Activated CD4-positive, alpha-beta T cell treated with anti-CD3 and anti-CD28 coated beads, Interleukin-2, Interleukin-4, amounts not matched to agents 100 ng/mL and 50 ng/mL, durations not matched to agents 16 hours and 8 hours (primary cell): ENCODE measurements around the gene C2CD2.
"Not testable (repeated sequence)": the region's sequence is repeated elsewhere in the genome, so short reads cannot be mapped to it uniquely, and the experiment has no call there.

ENCODE experiments used
- DNase-seq: peaks from one replicate; pipeline ENCODE4 v3.0.0-alpha.2; 2020; ENCODE audit warnings: low spot score

C2CD2 gene

DNA sequence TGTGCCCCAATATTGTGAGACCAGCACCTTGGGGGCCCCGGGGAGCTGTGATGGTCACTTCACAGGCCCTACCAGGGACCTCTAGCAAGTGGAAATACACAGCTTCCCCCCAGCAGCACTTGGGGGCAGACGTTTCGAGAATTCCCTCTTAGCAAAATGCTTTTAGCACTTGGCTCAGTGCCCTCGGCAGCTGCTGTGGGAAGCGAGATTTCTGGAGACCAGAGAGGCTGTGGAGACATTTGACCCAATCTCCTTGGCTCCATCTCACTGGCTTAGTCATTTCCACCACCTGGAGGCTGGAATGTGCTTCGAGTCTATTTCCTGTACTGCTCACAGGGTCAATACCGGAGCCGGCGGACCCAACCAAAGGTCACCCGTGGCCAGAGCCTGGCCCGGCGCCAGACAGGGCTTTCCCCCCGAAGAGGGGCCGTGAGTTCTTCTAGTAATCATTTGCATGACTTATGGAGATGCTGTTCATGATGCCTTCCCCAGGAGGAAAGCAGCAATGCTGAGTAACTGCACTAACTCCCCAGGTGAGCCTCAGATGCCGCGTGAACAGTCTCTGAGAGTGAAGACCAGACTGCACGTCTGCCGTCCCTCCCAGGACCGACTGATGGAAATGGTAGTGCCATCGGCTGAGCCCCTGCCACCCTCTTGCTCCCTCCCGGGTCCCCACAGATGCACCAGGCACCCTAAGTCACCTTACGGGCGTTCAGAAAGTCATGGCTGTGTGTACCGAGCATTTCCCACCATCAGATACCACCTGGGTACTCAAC lies 4.4 kb upstream of the C2CD2 start:
- no peak for DNase-seq

DNA sequence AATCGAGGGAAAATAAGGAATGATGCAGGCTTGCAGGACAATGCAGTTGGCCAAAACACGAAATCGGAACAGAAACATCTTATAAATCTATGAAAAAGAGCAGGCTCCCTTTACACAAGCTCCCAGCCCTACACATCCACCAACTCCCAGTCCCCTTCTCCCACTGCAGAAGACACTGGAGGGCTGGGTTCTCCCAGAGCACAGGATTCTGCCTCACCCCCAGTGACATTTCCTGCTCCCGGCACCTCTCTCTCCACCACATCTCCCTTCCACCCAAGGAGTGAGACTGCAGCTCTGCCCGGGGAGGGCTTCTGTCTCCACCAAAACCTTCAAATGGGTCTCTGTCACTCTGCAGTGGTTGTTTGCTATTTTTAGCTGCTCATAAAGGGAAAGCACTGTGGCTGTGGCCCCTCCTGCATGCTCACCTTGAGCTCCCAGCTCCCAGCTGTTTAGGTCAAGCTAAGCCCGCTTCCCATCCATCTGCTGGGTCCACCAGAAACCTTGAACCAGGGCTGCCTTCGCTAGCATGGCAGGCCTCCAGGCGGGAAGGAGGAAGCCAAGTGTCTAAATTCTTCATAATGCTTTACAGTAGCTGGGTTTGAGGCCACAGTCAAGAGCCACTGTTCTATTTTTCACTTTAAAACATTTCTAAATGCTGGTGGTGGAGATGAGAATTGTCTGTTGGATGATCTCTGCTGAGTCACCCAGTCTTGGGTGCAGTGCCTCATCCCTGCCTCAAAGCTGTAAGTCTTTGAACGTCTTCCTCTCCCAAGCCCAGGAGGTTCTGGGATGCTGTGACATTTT lies 3.3 kb upstream of the C2CD2 start:
- DNase-seq = no peak

DNA sequence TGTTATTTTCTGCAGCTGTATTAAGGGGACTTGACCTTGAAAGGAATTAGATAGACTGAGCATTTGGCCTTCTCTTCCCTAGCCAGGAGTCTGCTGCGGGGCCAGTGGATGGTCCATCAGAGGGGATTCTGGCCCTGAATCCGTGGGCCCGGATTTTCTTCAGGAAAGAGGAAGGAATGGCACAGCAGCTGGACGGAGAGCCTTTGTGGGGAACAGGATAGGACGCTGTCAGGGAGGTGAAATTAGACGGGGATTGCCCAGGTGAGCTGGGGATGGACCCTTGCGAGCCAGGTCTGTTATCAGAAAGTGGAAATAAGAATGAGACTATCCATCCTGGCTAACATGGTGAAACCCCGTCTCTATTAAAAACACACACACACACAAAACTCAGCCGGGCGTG lies 1.7 kb upstream of the C2CD2 start:
- no peak for DNase-seq

DNA sequence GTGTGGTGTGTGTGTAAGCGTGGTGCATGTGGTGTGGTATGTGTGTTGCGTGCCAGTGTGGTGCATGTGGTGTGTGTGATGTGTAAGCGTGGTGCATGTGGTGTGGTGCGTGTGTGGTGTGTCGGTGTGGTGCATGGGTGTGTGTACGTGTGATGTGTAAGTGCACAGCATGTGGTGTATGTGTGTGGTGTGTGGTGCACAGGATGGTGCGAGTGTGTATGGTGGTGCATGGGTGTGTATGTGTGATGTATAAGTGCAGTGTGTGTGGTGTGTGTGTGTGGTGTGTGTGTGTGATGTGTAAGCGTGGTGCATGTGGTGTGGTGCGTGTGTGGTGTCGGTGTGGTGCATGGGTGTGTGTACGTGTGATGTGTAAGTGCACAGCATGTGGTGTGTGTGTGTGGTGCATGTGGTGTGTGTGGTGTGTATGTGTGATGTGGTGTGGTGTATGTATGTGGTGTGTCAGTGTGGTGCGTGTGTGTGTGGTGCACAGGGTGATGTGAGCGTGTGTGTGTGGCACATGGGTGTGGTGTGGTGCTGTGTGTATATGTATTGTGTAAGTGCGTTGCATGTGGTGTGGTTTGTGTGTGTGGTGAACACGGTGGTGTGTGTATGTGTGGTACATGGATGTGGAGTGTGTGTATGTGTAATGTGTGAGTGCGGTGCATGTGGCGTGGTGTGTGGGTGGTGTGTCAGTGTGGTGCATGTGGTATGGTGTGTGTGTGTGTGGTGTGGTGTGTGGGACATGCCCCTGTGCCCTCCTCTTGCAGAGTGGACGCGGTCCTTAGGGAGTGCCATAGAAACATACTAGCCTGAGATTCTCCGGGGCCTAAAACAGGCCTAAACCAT lies 1.1 kb upstream of the C2CD2 start:
- no peak for DNase-seq

DNA sequence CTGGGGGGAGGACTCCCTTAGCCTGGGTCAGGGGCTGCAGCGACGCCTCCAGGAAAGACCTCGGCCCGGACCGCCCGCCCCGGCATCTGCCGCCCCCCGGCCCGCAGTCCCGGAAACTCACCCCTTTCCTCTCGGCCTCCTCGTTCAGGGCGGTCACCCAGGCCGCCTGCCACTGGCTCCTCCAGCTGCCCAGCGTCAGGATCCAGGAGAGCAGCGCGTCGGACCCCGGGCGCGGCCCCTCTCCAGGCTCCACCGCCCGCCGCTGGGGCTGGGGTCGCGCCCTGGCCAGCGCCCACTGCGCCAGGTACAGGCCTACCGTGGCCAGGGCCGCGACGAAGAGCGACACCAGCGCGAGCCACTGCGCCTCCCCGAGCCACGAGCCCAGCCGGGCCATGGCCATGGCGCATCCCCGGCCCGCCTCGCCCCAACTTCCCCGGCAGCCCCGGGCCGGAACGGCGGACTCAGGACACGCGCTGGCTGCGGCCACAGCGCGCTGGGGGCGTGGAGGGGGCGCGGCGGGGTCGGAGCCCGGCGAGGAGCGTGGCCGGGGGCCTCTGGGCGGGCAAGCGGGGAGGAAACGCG lies 478 bp downstream of the C2CD2 start:
- no peak for DNase-seq

DNA sequence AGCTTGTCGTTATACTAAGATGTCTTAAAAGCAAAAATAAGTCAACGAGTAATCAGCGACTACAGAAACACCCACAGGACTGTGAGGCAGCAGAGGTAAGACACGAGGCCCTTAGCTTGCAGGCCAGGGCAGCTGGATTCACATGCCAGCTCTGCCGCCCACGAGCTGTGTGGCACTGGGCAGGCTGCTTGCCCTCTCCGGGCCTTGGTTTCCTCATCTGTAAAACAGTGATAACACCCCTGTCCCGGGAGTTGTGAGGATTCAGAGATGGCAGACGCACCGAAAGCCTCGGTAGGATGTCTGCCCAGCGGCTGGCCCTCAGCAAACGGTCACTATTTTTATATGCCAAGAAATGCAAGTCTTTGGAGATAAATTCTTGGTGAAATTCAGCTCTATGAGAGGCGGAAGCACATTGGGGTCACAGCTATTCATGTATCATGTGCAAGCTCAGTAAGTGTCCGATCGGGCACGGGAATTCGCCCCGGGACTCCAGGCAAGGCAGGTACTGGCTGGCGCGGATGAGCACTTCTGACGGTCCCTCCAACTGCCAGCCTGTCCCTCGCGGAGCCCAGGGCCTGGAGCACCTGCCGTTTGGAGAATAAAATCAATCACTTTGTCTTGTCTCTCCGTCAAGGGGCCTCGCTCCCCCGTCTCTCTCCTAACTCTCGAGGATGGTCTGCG lies 1.1 kb downstream of the C2CD2 start:
- DNase-seq = no peak

DNA sequence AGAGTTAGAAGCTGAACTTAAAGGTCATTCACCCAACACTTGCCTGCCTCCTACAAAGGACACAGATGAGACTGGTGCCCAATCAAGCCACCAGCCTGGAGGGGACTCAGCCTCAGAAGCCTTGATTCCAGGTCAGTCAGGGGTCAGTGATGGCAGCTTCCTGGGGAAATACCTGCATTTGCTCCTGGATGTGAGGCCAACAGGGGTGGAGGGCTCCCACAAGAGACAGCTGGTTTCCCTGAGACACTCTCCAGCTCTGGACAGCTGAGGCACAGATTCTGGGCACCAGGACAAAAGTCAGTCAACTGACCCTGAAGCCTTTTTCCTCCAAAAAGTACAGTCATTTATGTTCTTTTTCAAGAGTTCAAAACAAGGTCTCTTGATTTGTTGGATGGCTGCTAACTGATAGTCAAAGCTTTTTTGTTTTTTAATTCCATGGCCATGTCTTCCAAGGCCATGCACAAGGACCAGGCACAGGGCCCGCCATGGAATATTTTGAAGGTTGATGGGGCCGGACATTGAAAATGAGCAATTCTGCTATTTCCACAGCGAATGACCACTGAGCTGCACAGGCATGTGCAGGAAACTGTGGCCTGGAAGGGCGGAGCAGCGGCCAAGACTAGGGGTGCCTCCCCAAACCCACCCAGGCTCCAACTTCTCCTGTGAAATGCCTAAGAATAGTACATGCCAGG lies 1.8 kb downstream of the C2CD2 start:
- DNase-seq = no peak

DNA sequence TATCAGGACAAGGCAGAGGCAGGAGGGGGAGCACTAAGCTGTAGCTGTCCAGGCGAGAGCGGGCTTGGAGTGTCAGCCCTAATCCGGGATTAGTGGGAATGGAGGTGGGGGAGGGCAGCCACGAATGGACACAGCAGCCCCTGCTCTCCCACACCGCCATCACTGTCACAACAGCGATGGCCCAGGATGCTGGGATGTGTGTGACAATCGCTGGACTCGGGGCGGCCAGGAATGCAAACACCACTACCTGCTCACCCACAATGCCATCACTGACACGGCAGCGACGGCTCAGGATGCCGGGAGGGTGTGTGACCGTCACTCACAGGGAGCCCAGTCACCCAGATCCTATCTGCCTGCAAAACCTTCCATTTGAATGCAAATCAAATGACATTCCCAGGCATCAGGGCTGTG lies 2.9 kb downstream of the C2CD2 start:
- no peak for DNase-seq

DNA sequence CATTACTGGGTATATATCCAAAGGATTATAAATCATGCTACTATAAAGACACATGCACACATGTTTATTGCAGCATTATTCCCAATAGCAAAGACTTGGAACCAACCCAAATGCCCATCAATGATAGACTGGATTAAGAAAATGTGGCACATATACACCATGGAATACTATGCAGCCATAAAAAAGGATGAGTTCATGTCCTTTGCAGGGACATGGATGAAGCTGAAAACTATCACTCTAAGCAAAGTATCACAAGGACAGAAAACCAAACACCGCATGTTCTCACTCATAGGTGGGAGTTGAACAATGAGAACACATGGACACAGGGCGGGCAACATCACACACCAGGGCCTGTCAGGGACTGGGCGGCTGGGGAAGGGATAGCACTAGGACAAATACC lies 4.2 kb downstream of the C2CD2 start:
- not testable (repeated sequence) for DNase-seq

DNA sequence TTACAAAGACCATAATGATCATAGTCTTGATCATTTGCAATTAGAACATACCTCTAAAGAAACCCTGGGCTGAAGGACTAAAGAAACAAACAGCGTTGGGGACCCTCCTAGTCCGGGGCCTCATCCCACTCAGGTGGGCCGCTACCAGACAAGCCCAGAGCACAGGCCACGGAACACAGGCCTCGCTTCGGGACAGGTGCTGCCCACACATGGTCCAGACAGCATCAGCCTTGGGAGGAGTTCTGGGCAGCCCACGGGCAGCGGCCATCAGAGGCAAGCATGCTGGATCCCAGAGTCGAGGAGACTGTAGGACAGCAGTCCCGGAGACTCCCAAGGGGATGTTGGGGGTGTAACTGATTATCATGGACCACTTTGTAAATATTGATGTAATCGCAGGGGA lies 4.9 kb downstream of the C2CD2 start:
- no peak for DNase-seq

DNA sequence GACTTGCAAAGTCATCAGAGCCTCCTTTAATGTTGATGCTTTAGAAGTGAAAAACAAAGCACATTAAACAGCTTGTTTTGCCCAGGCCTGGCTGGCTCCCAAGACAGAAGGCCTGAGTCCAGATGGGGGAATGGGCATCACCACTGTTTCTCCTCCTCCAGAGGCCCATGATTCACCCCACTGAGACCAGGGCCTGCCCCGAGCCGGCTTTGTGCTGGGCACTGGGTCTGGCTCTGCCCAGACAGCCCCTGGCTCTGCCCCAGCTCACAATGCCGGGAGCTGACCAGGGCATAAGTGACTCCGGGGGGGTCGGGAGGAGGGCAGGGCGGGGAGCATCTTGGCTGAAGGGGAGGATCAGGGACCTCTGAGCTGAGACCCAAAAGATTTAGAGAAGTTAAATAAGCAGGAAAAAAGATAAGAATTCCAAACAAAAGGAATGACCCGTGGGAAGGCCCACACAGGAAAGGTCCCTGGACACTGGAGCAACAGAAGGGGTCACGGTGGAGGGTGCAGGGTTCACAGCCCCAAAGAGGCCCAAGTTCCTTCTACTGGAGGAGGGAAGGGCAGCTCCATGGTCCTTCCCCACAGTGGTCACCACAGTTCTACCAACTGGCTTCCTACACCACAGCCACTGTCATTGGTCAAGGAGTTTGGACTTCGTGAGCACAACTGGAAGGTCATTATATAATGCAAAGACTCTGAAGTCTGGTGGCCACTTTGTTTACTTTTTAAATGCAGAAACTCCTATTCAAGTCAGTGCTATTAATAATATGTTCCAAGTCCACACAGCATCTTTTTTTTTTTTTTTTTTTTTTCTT lies 5.5 kb downstream of the C2CD2 start:
- DNase-seq = no peak

DNA sequence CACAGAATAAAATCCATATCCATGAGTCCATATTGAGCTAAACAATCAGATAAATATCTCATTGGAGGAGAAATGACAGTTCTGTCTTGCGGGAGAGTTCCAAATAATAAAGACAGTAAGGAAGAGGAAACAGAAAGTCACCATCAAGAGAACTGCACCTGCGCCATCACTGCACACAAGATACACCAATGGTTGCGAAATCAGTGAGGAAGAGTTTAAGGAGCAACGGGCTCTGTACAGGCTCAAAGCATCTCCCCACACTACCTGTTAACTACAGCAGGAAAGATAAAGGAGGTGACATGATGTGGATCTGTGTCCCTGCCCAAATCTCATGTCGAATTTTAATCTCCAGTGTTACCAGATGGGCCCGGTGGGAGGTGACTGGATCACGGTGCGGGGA lies 7.8 kb downstream of the C2CD2 start:
- no peak for DNase-seq

DNA sequence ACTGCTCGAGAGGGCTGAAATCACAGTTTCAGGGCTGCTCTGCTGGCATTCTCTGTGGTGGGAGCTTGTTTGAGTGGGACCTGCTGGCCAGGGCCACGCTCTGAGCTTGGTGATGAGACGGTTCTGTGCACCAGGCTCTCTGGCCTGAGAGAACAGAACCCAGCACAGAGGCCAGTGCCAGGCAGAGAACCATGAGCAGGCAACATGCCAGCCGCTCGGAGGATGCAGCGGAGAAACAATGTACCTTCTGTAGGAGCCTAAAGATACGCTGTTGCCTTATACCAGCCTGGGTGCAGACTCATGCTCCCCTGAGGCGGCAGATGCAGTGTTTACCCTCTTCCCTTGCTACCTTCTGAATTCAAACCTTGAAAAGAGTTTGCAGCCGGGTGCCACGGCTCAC lies 10.0 kb downstream of the C2CD2 start:
- DNase-seq = no peak

DNA sequence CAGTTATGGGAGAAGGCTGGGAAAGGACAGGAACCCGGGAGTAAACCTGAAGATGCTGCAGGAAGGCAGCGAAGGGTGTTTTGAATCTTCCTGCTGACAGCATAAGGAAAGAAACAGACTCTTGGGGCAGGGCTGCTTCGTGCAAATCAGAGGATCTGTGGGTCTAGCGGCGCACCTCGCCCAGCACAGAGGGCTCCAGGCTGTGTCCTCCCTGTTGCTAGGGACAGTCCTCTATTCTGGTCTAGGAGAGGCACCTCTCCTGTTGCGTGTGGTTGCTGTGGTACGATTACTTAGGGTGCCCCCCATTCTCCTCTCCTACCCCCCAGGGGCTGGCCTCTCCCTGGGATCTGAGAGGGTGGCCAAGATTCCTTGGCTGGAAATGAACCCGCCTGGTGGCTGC lies 11.4 kb downstream of the C2CD2 start:
- DNase-seq = no peak

DNA sequence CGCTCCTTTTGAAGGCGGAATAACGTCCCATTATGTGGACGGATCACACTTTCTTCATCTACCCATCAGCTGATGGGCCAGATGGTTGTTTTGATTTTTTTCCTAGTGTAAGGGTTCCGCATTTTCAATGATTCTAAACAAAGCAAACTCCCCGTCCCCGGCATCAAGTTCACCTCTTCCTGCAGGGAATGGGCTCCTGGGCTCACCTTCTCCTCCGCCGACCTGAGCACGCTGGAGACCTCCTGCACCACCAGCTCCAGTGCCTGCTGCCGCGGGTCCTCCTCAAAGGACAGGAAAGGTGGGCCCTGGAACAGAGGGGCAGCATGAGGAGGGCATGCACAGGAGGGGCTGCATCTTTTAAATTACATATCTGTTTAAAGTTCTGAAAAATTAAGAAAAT lies 11.9 kb downstream of the C2CD2 start:
- no peak for DNase-seq

DNA sequence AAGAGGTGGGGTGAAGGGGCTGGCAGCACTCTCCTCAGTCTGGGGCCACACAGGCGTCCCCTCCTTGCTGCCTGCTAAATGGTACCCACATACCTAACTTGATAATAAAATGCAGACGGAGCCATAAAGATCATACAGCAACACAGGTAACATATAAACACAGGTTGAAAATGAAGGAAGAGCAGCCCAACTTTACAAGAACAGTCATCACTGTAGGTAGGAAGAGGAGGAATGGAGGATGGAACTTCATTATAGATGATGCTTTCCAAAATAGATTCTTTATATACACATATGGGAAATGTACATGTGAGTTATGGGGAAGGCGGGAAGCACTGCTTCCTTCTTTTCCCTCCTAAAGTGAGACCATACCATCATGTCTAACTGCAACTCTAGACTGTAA lies 13.4 kb downstream of the C2CD2 start:
- no peak for DNase-seq

DNA sequence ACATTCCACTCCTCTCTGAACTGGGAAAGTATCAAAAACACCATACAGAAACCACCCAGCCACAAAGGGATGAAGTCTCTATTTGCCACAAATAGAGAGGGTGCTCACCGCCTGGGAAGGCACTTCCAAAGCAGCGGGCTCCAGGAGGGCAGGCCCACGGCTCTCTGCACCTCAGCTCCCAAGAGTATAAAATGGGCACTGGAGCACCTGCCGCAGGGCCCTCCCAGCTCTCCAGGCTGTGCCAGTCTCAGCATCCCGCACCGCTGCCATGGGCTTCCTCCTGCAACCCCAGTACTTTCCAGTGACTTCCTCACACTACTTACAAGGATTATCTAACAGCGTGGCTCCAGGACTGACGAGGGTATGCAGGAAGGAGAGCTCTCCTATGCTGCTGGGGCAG lies 14.4 kb downstream of the C2CD2 start:
- DNase-seq = no peak

DNA sequence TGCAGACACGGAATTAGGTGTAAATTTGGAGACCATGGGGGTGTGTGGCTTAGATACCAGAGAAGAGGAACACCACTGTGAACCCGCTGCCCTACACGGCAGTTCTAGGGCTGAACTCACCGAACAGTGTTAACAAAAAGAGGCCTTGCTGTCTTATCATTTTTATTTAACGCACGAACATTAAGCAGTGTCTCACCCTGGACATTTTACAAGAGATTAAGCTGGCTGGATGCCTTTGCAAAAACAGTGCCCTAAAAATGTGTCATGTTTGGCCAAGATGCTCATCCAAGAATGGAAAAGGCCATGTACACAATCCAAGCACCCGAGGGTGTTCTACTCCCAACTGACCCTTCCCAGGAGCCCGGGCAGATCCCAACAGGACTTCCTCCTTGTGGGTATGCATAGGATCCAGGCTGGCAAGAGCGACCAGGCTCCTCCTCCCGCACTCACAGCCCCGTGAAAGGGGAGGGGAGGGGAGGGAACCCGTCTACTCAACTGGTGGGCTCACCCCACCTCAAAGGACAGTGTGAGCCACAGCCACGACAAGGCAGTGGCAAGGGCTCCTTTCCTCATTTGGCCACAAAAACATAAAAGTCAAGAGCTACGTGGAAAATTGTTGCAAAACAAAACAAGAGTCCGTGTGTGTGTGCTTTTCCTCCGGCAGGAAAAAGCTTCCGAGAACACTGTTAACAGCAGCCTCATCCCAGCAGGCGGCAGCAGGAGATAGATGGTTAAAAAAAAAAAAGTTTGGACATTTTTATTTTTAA lies 20.3 kb downstream of the C2CD2 start:
- DNase-seq = no peak

DNA sequence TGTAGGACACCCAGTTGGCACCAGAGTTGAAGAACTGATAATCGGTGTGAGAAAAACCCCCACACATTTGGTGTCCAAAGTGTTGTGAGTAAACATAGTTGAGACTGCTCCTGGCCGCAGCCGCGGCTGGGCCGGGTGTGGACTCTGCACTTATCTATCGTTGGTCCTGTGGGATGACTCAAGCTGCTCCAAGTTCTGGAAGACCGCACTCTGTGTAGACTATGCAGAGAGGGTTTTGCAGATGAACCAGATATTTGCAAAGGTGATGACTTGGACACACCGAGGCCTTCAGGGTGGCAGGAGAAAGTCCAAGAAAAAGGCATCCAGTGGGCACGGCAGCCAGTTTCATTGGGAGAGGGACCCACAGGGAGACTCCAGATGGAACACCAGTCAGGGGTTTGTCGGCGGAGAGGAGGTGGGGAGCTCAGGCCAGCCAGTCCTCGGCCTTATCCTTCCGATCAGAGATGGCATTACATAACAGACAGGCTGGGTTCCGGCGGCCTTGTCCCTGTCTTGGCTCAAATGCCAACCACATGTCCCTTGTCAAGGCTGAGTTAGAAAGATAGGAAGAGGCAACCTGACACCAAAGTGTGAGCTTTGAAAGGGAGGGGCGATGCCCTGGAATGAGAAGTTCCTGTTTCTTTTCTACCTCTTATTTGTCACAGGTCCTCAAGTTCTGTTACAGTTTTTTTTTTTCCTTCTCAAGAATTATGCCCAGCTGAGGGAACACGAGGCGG lies 21.1 kb downstream of the C2CD2 start:
- no peak for DNase-seq
